ENCODE results near the gene C12orf57. TPM values are rescaled to one million over a fixed set of nuclear protein-coding genes. Genes with fewer than 3 reads are reported as not detected.

The C12orf57 gene
- total and polyA plus RNA-seq, 2 experiments from 2014 or later: 204 to 262 TPM

GRCh38 chr12:6899427-6899826 is 44.4 kb upstream of the C12orf57 start:
- DNase-seq (ENCODE audit: low spot score) (no peak), ATAC-seq (no peak)
- H3K4me3 Mint-ChIP-seq: no peak overlapping the region
- H3K27ac Mint-ChIP-seq: no peak overlapping the region
- Histone ChIP-seq H3K36me3 (ENCODE audit: insufficient read depth) (no peaks in the 10 kb centered on the region), H3K4me3 (no peak overlapping the region), H2AFZ (no peak overlapping the region), H3K27me3 (ENCODE audit: insufficient read depth) (no peaks in the 10 kb centered on the region), H3F3A (replicated peaks; ENCODE audit: low read depth) (no peaks in the 10 kb centered on the region), H3K9me2 (ENCODE audit: insufficient read depth) (no peaks in the 10 kb centered on the region), H3K4me2 (no peak overlapping the region), H3K27ac (ENCODE audit: low read depth) (no peak overlapping the region), H3K4me1 (ENCODE audit: insufficient read depth) (peaks cover 10% of the 10 kb centered on the region), H4K20me1 (replicated peaks; ENCODE audit: insufficient read depth) (no peaks in the 10 kb centered on the region), H3K79me2 (replicated peaks; ENCODE audit: insufficient read depth) (no peaks in the 10 kb centered on the region)
- TF ChIP-seq CTCF (conservative IDR thresholded peaks at IDR 0.05; ENCODE audit: low read depth in 2 of 2) (no peak), CREB1 (CRISPR knock-in tag; IDR thresholded peaks at IDR 0.05; ENCODE audit: low read depth) (no peak), STAT1 (IDR thresholded peaks at IDR 0.05; ENCODE audit: unreplicated experiment) (no peak), NANOG (IDR thresholded peaks at IDR 0.05; ENCODE audit: borderline replicate concordance) (no peak), ZNF331 (CRISPR knock-in tag; IDR thresholded peaks at IDR 0.05; ENCODE audit: low read depth) (no peak), EZH2phosphoT487 (IDR thresholded peaks at IDR 0.05; ENCODE audit: unreplicated experiment) (no peak), EZH2 (IDR thresholded peaks at IDR 0.05; ENCODE audit: low read depth, unreplicated experiment) (no peak), REST (IDR thresholded peaks at IDR 0.05; ENCODE audit: unreplicated experiment) (no peak), POLR2AphosphoS5 (IDR thresholded peaks at IDR 0.05; ENCODE audit: low read depth) (no peak), JUNB (IDR thresholded peaks at IDR 0.05; ENCODE audit: unreplicated experiment) (no peak), ZNF114 (CRISPR knock-in tag; IDR thresholded peaks at IDR 0.05) (no peak)
- TF ChIP-seq, protein P1, sequence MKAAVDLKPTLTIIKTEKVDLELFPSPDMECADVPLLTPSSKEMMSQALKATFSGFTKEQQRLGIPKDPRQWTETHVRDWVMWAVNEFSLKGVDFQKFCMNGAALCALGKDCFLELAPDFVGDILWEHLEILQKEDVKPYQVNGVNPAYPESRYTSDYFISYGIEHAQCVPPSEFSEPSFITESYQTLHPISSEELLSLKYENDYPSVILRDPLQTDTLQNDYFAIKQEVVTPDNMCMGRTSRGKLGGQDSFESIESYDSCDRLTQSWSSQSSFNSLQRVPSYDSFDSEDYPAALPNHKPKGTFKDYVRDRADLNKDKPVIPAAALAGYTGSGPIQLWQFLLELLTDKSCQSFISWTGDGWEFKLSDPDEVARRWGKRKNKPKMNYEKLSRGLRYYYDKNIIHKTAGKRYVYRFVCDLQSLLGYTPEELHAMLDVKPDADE (IDR thresholded peaks at IDR 0.05): no peak
- TF ChIP-seq, protein P2, sequence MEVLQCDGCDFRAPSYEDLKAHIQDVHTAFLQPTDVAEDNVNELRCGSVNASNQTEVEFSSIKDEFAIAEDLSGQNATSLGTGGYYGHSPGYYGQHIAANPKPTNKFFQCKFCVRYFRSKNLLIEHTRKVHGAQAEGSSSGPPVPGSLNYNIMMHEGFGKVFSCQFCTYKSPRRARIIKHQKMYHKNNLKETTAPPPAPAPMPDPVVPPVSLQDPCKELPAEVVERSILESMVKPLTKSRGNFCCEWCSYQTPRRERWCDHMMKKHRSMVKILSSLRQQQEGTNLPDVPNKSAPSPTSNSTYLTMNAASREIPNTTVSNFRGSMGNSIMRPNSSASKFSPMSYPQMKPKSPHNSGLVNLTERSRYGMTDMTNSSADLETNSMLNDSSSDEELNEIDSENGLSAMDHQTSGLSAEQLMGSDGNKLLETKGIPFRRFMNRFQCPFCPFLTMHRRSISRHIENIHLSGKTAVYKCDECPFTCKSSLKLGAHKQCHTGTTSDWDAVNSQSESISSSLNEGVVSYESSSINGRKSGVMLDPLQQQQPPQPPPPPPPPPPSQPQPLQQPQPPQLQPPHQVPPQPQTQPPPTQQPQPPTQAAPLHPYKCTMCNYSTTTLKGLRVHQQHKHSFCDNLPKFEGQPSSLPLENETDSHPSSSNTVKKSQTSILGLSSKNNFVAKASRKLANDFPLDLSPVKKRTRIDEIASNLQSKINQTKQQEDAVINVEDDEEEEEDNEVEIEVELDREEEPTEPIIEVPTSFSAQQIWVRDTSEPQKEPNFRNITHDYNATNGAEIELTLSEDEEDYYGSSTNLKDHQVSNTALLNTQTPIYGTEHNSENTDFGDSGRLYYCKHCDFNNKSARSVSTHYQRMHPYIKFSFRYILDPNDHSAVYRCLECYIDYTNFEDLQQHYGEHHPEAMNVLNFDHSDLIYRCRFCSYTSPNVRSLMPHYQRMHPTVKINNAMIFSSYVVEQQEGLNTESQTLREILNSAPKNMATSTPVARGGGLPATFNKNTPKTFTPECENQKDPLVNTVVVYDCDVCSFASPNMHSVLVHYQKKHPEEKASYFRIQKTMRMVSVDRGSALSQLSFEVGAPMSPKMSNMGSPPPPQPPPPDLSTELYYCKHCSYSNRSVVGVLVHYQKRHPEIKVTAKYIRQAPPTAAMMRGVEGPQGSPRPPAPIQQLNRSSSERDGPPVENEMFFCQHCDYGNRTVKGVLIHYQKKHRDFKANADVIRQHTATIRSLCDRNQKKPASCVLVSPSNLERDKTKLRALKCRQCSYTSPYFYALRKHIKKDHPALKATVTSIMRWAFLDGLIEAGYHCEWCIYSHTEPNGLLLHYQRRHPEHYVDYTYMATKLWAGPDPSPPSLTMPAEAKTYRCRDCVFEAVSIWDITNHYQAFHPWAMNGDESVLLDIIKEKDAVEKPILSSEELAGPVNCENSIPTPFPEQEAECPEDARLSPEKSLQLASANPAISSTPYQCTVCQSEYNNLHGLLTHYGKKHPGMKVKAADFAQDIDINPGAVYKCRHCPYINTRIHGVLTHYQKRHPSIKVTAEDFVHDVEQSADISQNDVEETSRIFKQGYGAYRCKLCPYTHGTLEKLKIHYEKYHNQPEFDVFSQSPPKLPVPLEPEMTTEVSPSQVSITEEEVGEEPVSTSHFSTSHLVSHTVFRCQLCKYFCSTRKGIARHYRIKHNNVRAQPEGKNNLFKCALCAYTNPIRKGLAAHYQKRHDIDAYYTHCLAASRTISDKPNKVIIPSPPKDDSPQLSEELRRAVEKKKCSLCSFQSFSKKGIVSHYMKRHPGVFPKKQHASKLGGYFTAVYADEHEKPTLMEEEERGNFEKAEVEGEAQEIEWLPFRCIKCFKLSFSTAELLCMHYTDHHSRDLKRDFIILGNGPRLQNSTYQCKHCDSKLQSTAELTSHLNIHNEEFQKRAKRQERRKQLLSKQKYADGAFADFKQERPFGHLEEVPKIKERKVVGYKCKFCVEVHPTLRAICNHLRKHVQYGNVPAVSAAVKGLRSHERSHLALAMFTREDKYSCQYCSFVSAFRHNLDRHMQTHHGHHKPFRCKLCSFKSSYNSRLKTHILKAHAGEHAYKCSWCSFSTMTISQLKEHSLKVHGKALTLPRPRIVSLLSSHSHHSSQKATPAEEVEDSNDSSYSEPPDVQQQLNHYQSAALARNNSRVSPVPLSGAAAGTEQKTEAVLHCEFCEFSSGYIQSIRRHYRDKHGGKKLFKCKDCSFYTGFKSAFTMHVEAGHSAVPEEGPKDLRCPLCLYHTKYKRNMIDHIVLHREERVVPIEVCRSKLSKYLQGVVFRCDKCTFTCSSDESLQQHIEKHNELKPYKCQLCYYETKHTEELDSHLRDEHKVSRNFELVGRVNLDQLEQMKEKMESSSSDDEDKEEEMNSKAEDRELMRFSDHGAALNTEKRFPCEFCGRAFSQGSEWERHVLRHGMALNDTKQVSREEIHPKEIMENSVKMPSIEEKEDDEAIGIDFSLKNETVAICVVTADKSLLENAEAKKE (CRISPR knock-in tag; IDR thresholded peaks at IDR 0.05): no peak
- no peaks in the 10 kb centered on the region for H3K36me3 Mint-ChIP-seq (ENCODE audit: low read depth)
- H3K9me3 Mint-ChIP-seq: no peaks in the 10 kb centered on the region
- peaks cover 11% of the 10 kb centered on the region for H3K27me3 Mint-ChIP-seq (ENCODE audit: insufficient read depth, low read depth, poor library complexity)
- no peaks in the 10 kb centered on the region; the same call in 1 of the 3 replicates for H3K4me1 Mint-ChIP-seq
